ENCODE measurements around the gene TBC1D16.

The TBC1D16 gene

GRCh38 chr17:79925242-79925957, 110.3 kb downstream of the TBC1D16 start:
- DNase-seq (ENCODE audit: low spot score) = peak; percentile 85

GRCh38 chr17:79924639-79924976, 111.1 kb downstream of the TBC1D16 start:
- no peak for DNase-seq (ENCODE audit: low spot score)

GRCh38 chr17:79923974-79924638, 111.6 kb downstream of the TBC1D16 start:
- peak; percentile 86 for DNase-seq (ENCODE audit: low spot score)

GRCh38 chr17:79922798-79923197, 112.9 kb downstream of the TBC1D16 start:
- no peak for DNase-seq (ENCODE audit: low spot score)

GRCh38 chr17:79922116-79922601, 113.5 kb downstream of the TBC1D16 start:
- no peak for DNase-seq (ENCODE audit: low spot score)

- DNase-seq (ENCODE audit: low spot score) = no peak
Observed at GRCh38 chr17:79921411-79922115, 114.1 kb downstream of the TBC1D16 start.

- no peak for DNase-seq (ENCODE audit: low spot score)
Observed at GRCh38 chr17:79920751-79921410, 114.8 kb downstream of the TBC1D16 start.

- DNase-seq (ENCODE audit: low spot score) = no peak
Observed at GRCh38 chr17:79919862-79920720, 115.6 kb downstream of the TBC1D16 start.

GRCh38 chr17:79919164-79919585, 116.5 kb downstream of the TBC1D16 start:
- DNase-seq (ENCODE audit: low spot score) = no peak

- DNase-seq (ENCODE audit: low spot score) = no peak
Observed at GRCh38 chr17:79918581-79919163, 117.0 kb downstream of the TBC1D16 start.

GRCh38 chr17:79917902-79918484, 117.7 kb downstream of the TBC1D16 start:
- DNase-seq (ENCODE audit: low spot score) = no peak

GRCh38 chr17:79916991-79917901, 118.4 kb downstream of the TBC1D16 start:
- no peak for DNase-seq (ENCODE audit: low spot score)

- no peak for DNase-seq (ENCODE audit: low spot score)
Observed at GRCh38 chr17:79916506-79916905, 119.2 kb downstream of the TBC1D16 start.

- DNase-seq (ENCODE audit: low spot score) = no peak
Observed at GRCh38 chr17:79915850-79916430, 119.7 kb downstream of the TBC1D16 start.

- no peak for DNase-seq (ENCODE audit: low spot score)
Observed at GRCh38 chr17:79914813-79915740, 120.6 kb downstream of the TBC1D16 start.

- DNase-seq (ENCODE audit: low spot score) = no peak
Observed at GRCh38 chr17:79913896-79914812, 121.5 kb downstream of the TBC1D16 start.

GRCh38 chr17:79913451-79913850, 122.2 kb downstream of the TBC1D16 start:
- DNase-seq (ENCODE audit: low spot score) = no peak

All from hematopoietic multipotent progenitor cell treated with erythropoietin and hydrocortisone succinate and interleukin-3 and kit ligand, for 15 days (in vitro differentiated cells).